Activated naive CD8-positive, alpha-beta T cell treated with anti-CD3 and anti-CD28 coated beads, Interleukin-2, amount 50 U/mL, for 16 hours (primary cell): ENCODE data around the gene PTPRM.

Source experiments
- DNase-seq: peaks from one replicate; pipeline ENCODE4 v3.0.0-alpha.2; 2020; ENCODE audit warnings: low read depth, low spot score

The PTPRM gene

DNA sequence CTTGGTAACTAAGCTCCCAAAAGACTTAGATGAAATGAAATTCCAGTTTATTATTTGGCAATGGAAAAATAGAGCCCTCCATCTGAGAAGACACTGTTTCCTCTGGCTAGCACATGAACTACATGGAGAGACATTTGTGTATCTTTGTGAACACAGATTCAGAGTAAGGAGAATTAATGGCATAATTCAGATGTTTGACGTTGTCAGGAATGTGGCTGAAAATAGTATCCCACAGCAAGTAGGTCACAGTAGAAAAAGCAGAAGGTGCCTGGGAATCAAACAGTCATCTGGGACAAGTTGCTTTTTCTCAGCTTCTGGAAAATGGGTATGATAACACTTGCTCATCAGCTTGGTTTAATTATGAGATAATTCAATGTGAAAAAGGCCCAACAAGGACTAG is 288.6 kb downstream of the PTPRM start:
- DNase-seq: no peak

DNA sequence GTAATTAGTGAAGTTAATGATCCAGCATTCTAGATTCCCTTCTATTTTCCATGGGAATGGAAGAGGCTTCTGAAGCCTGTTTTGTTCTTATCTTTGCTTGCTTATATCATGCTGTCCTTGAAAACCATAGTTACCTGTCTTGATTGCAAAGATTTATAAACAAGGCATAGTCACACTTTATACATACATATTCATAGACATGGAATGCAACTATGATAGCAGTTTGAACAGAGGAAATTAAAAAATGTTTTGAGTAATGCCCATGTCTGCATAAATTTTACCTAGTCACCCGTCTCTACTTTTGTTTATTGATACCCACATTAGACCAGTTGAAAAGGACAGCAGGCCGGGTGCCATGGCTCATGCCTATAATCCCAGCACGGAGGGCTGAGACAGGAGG is 289.0 kb downstream of the PTPRM start:
- no peak for DNase-seq

DNA sequence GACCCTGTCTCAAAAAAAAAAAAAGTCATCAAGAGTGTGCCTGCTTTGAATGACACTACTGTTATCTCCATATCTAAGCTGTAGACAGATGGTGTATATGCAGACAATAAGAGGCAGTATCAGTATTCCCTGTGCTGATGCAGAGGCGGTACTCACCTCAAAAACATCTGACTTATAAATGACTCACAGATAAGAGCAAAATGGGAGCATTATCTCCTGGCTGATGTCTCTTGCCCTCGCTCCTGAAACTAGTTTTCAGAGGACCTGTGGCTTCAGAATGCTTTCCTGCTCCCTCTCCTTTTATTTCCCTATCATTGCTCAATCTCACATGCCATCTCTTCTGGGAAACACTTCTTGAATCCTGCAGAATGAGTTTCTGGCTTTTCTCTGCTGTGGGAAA is 289.6 kb downstream of the PTPRM start:
- no peak for DNase-seq

DNA sequence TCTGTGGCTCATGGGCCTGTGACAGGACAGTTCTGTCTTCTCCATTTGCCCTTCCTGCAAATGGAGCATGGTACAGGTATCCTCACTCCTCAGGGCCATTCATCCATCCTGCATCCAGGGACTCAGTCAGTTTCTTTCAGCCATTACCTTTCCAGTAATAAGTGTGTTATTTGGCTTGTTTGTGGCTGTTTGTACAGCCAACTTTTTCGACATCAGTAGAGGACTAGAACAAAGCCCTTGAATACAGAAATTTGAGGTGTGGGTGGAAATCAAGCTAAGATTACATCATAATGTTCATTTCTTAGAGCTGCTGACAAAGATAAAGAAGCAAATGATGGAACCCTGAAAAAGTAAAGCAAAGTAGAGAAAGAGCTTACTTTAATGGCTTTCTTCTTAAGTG is 290.4 kb downstream of the PTPRM start:
- no peak for DNase-seq

DNA sequence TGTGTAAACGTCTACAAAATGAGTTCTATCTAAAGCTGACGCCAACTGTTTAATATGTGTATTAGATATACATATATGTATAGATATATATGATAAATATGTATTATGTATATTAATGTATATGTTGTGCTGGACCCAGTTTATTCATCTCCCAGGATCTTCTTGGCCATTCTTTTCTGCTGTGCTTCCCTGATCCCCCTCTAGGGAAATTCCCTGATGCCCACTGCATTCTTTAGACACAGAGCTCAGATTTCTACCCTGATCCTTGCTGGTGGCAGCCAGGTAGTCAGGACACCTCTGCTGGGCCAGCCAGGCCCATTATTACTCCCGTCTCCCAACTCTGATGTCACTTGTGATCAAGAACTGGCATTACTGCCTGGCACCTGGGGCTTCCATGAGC is 292.0 kb downstream of the PTPRM start:
- DNase-seq: no peak

DNA sequence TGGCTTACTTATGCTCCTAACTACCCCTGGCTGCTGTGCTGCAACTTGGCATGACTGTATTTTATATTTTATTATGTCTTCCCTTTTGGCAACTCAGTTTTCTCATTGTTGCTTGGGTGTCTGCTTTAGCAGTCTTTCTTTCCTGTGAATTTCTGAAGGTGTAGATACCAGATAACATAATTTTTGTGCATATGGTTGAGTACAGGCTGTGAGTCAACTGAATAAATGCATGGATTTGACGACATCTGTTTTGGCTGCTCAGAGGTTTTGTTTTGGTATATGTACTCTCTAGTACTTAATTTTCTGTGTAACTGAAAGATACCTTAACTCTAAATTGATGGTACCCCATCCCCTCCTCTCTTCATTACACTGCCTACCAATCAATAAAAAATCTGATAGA is 303.1 kb downstream of the PTPRM start:
- DNase-seq: no peak

DNA sequence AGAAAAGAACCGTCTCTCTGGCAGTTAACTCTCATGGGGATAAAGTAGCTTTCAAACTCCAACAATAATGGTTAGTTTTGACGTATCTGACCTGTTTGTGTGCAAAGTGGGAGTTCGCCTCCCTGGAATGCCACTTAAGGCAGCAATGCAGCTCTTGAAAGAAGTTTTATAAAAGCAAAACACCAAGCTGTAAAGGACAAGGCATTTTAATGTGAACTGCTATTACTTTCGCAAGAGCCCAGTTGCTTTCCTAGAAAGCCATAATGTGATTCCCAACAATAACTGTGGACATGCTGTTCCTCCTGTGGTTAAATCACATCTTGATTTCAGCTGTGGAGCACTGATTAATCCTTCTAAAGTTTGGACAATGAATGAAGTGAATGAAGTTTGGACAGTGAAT is 303.7 kb downstream of the PTPRM start:
- DNase-seq: no peak

DNA sequence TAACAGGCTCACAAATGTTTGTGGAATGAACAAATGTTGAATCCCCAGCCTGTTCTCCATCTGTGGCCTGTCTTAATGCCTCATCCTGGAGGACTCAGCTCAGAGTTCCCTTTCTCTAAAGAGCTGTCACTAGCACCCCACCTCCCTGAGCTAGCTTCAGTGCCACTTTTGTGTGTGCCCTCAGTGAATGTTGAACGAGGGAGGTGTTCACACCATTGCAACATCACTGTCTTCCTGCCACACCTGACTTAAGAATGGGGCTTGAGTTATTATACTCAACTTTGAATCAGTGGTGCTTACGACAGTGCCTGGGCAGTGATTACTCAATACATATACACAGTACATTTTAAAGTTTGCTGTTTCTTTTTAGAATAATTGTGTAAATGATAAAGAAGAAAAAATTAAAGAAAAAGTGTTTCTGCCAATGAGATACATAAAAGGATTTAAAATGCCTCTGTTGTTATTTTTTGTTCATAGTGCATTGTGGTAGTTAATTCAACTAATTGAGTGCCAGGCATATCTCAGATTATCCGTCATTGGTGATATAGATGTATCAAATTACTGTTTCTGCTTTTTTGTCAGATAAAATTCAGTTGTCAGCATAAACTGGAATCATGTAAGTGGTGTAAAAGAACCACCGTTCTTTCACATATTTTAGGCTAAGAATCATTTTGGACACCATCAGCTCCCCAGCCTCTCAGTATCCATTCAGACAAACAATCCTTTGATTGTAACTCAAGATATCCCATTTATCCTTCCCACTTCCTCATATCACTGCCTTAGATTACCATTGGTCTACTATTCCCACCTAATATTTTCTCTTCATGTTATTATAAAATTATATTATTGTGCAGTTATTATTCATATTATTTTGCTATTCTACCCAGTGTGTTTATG is 304.7 kb downstream of the PTPRM start:
- DNase-seq: no peak

DNA sequence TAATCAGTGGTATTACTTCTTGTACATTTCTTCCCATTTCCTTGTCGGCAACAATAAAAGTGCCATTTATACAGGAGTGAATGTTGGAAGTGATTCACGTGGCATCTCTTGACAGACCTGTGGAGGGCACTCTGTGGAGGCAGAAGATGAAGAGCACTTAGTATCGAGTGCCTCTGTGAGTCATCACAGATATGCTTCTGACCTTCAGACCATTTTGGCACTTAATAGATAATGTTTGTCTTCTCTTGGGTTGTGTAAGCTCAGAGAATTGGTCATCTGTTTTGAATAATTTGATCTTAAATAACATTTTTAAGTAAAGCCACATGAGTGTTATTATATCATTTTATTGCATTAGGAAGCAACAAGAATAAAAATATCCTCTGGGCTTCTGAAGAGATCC is 305.5 kb downstream of the PTPRM start:
- DNase-seq: no peak

DNA sequence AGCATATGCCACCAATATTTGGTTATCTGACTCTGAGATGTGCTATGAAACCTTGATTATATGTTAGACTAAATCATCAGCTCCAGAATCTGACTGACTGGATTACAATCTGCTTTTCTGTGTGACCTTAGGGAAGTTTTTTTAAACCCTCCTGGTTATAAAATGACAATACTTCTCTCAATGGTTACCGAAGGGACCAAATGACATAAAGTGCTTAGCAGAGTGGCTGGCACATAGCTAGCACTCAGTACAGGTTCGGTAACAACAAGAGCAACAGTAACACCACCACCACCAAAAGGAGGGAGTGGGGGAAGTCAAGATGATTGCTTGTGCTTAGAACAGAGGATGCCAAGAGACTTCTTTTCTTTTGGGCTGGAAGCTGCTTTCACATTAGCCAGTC is 306.2 kb downstream of the PTPRM start:
- no peak for DNase-seq

DNA sequence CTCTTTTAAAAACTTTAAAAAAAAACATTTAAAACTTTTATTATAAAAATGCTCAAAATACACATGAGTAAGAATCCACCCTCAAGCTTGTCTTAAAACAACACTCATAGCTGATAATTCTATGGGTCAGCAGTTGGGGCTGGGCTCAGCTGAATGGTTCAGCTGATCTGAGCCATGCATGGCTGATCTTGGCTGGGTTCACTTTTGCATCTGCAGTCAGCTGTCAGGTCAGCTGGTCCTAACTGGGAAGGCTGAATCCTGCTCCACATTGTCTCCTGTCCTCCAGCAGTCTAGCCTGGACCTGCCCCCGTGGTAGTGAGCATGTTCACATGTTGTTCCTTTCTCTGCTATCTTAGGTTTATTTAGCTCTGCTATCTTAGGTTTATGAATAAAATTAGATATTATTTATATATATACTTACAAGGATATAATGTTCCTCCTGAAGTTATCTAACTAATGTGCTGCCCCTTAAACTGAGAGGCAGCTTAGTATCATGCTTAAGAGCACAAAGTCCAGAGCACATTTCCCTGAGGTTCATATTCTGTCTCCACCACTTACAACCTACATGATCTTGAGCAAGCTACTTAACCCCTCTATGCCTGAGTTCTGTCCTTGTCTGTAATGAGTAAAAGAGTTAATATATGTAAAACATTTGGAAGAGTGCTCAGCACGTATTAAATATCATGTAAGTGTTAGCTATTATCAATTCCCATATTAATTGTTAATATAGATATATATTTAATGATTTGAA is 309.4 kb downstream of the PTPRM start:
- no peak for DNase-seq

DNA sequence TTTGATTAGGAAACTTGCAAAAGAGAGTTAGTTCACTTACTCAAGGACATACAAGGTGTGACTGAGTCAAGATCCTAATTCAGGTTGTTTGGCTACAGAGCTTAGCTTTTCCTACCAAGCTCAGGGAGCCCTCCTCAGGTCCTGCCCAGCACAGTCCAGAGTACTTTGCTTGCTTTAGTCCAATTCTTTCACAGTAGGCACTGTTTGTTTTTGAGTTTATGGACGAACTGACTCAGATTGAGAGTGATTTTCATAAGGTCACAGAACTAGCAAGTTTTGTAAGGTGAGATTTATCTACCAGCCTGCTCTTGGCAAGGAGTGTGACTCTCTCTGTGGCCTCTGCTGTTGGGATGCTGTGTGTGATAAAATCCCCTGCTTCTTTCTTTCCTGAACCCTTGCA is 310.5 kb downstream of the PTPRM start:
- no peak for DNase-seq

DNA sequence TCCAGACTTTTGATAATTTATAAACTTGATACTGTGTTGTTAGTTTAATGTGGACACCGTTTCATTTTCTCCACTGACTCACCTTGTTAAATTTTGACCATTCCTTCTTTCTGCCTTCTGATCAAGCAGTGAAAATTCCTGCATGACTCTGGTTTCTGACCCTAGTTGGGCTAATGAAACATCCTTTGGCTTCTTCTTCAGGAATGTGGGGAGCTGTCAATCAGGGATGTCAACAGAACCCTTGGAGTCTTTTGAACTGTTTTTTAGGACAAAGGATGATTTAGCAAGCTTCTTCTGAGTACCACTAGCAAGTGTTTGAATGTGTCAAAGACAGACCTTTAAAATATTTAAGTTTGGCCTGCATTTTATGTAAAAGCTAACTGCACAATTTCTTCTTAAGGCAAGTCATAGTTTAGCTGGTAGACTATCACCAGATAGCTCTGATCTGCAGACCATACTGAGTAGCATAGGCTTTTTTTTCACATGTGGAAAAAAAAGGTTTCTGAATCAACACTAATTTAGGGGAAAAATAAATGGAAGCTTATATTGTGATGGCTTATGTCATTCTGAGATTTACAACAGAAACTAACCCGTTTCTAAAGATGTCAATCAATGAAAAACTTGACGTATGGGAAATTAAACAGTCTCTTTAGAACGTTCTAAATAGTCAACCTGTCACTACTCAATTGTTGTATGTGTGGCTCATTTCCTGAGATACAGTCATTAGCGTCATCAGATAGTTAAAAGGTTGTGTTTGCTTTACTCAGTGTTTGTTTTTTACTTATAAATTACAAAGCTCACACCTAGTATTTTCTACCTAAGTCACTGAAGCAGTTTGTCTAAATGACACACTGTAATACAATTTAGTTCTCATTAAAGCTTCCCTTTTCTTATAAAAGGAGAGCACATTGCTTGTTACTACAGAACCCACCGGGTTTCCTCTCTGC is 311.4 kb downstream of the PTPRM start:
- no peak for DNase-seq

DNA sequence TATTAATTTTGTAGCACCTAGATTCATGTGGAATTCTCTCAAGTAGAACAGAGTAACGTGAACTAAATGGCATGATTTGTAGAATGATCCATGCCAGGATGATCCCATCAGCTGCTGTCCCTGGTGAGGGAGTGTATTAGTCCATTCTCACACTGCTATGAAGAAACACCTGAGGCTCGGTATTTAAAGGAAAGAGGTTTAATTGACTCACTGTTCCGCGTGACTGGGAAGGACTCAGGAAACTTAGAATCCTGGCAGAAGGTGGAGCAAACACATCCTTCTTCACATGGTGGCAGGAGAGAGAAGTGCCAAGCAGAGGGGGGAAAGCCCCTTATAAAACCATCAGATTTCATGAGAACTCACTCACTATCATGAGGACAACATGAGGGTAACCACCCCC is 312.6 kb downstream of the PTPRM start:
- no peak for DNase-seq

DNA sequence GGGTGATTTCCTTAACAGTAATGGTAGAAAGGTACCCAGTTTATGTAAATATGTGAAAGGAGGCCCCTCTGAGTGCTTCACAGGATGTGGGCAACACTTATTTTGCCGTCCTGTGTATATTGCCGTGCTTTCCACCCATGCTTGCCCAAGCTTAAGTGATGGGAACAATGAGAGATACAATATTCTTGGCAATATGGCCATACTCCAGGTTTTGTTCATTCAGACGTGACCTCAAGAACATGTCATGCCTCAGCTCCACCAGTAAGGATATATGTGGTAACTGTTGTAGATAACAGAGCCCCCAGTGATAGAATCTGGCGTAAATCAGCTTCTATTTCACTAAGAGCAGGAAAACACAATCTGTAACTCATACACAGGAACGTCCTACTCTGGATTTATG is 318.7 kb downstream of the PTPRM start:
- DNase-seq: no peak

DNA sequence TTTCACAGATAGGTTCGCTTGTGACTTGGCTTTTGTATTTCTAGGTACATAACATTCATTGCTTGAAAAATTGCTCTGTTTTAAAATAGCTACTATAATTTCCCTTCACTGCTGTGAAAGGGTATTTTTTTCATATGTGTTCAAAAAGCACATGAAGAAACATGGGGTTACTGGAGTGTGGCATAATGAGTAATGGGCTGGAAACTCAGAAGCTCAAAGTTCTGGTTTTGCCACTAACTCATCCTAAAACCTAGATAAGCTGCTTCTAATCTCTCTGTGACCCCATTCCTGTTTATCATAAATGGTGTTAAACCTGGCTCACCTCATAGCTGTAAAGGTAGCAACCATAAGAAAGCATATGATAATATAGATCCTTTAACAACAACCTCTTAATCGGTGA is 319.3 kb downstream of the PTPRM start:
- DNase-seq: no peak

DNA sequence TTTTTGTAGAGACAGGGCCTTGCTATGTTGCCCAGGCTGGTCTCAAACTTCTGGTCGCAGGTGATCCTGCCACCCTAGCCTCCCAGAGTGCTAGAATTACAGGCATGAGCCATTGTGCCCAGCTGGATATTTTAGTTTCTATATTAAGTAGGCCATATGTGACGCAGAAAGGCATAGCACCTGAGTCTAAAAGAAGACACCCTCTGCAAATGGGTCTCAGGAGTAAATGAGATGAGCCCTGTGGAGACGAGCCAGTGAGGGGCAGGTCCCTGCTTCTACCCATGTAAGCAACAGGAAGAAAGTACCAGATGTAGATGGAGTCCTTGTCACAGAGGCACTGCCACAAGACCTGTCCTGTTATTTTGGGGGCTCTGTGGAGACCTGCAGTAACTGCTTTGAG is 322.4 kb downstream of the PTPRM start:
- no peak for DNase-seq

DNA sequence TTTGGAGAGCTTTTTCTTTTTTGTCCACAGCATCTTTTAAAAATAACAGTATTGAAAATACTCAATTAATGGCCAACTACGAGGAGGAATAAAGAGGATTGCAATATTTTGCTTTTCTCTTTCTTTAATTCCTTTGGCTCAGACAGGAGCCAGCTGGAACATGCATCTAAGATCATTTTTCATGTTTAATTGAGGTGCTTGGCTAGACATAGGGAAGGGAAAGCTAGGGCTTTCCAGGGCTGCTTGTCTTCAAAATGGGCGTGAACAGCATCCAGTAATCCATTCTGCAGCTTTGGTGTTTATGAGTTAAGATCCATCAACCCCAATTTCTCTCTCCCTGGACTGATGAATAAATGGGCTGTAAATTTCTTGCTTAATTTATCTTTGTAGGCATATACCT is 323.0 kb downstream of the PTPRM start:
- no peak for DNase-seq

DNA sequence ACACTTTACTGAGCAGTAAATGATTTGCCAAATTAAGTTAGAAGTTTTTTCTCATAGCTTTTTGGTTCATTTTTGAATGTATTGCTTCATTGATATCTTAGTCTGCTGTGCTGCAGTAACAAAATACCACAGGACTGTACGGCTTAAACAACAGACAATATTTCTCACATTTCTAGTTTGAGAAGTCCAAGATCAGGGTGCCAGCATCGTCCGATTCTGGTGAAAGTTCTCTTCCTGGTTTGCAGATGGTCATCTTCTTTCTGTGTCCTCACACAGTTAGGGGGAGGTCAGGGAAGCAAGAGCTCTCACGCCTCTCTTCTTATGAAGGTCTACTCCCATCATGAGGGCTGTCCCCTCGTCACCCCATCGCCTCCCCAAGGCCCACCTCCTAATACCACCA is 325.4 kb downstream of the PTPRM start:
- no peak for DNase-seq

DNA sequence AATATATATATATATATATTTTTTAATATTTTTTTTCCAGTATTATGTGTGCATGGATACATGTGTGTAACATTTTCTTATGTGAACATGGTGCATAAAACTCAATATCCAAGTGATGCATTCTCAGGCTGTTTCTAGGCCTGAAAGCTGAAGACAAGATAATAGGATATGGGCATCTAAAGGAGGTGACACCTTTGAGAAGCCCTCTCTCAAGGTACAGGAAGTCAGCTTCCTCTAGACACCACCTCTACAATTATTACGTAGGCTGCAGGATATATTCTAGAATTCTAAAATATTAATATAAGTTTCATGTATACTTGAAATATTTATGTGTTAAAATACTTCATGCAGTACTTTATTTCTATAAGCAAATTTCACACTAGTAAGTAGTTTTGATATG is 327.5 kb downstream of the PTPRM start:
- no peak for DNase-seq

DNA sequence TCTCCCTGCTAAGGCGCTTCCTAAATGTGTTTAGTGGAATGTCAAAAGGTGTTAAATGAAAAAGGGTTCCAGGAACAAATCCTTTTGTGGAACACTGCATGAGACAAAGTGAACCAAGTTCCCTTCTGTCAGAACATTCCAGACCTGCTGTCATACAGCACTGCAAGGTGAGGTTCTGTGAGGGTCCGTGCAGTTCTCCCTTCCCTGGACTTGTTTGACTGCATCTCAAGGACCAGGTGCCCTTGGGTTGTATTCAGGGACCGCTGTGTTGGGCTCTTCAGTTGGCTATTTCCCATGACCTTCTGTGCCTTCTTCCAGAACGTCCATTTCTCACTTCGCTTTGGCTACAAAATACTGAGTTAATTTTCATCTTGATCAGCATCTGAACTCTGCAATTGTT is 328.2 kb downstream of the PTPRM start:
- no peak for DNase-seq

DNA sequence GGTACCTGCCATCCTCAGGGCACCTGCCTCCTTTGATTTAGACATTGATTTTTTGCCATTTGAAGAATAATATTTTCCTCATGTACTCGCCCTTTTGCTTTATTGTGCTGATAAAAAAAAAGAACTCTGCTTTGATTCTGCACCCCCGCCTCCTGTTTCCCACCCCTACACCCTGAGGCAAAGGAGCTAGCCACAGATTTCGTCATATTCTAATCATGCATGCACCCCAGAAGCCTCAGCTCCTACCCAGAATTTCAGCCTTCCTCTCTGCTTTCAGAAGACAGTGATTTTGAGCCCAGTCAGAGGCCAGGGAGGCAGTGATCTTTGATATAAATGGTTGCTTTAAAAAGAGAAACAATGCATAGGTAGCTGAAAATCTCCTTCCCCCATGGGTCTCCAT is 329.0 kb downstream of the PTPRM start:
- no peak for DNase-seq
